ENCODE results near the gene CNTN3.

The CNTN3 gene

GRCh38 chr3:74584782-74585181, 29.7 kb downstream of the CNTN3 start:
- DNase-seq (ENCODE audit: low read depth) = no peak
- no peak overlapping the region for H3K4me3 ChIP-seq (ENCODE audit: low read length)
- TF ChIP-seq, protein P1, sequence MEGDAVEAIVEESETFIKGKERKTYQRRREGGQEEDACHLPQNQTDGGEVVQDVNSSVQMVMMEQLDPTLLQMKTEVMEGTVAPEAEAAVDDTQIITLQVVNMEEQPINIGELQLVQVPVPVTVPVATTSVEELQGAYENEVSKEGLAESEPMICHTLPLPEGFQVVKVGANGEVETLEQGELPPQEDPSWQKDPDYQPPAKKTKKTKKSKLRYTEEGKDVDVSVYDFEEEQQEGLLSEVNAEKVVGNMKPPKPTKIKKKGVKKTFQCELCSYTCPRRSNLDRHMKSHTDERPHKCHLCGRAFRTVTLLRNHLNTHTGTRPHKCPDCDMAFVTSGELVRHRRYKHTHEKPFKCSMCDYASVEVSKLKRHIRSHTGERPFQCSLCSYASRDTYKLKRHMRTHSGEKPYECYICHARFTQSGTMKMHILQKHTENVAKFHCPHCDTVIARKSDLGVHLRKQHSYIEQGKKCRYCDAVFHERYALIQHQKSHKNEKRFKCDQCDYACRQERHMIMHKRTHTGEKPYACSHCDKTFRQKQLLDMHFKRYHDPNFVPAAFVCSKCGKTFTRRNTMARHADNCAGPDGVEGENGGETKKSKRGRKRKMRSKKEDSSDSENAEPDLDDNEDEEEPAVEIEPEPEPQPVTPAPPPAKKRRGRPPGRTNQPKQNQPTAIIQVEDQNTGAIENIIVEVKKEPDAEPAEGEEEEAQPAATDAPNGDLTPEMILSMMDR (IDR thresholded peaks at IDR 0.05; ENCODE audit: insufficient read depth, low read depth, low read length, missing control alignments) = no peak

DNA sequence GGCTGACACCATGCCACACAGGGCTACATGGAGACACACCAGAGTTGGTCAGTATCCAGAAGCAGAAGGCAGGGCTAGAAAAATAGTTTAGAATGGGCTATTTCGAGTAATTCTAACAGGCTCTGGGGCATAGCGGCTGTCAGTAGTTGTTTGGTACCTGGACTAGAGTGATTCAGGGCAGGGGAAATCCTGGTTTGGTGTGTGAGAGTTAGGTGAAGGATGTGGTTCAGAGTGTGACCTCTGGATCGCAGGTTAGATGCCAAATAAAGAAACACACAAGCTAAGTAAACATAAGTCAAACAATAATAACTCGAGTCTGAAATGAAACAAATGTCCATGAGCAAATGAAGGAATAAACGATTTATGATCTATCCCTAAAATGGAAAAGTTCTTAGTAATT, 31.5 kb downstream of the CNTN3 start:
- no peak for DNase-seq (ENCODE audit: low read depth)
- no peak overlapping the region for H3K4me3 ChIP-seq (ENCODE audit: low read length)
- TF ChIP-seq, protein P1 (IDR thresholded peaks at IDR 0.05; ENCODE audit: insufficient read depth, low read depth, low read length, missing control alignments) = no peak

DNA sequence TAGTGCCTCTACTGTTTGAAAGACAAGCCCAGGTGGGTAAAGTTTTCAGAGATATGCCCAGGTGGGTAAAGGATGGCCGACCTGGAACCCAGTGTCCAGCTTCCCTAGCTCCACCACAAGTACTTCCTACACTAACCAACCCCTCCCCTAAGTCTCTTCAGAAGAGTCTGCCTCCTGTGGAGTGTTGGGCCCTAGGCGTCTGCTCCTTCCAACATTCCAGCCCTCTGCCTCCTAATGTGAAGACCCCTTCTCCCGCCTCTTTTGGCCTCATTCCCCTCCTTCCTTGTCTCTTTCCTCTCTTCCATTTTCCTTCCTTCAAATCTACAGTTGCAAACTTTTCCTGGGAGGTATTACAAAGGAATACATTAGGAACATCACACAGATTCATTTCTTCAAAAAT, 38.6 kb downstream of the CNTN3 start:
- no peak for DNase-seq (ENCODE audit: low read depth)
- H3K4me3 ChIP-seq (ENCODE audit: low read length) = no peak overlapping the region
- TF ChIP-seq, protein P1 (IDR thresholded peaks at IDR 0.05; ENCODE audit: insufficient read depth, low read depth, low read length, missing control alignments) = no peak

DNA sequence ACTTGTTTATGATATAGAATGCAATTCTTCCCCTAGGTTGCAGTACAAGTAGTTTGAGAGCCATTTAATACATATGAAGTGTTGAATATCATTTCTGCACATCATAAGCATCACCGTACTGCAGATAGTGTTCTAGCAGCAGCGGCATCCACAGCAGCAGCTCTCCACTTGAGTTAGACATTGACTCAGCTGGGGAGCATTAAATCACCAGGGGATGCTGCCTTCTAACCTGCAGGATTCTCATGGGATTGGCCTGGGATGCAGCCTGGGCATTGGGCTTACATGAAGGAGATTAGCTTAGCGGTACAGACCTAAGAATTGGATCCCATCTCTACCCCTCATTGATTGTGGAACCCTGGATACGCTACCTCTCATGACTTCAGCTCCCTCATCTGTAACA, 43.3 kb downstream of the CNTN3 start:
- TF ChIP-seq, protein P1 (IDR thresholded peaks at IDR 0.05; ENCODE audit: insufficient read depth, low read depth, low read length, missing control alignments) = no peak
- DNase-seq (ENCODE audit: low read depth) = no peak
- H3K4me3 ChIP-seq (ENCODE audit: low read length) = no peak overlapping the region

Measured in epithelial cell of esophagus (primary cell).